GM18870 (cell line): ENCODE data around the gene TXNRD1.
"Not testable (repeated sequence)": the region's sequence is repeated elsewhere in the genome, so short reads cannot be mapped to it uniquely, and the experiment has no call there.

Source experiments
- ATAC-seq: cut with Tn5 transposase; IDR thresholded peaks from one replicate; pipeline ENCODE4 v1.9.1; 2021; ENCODE audit warnings: moderate library complexity; ENCODE audit not compliant: unreplicated experiment

Gene TXNRD1

DNA sequence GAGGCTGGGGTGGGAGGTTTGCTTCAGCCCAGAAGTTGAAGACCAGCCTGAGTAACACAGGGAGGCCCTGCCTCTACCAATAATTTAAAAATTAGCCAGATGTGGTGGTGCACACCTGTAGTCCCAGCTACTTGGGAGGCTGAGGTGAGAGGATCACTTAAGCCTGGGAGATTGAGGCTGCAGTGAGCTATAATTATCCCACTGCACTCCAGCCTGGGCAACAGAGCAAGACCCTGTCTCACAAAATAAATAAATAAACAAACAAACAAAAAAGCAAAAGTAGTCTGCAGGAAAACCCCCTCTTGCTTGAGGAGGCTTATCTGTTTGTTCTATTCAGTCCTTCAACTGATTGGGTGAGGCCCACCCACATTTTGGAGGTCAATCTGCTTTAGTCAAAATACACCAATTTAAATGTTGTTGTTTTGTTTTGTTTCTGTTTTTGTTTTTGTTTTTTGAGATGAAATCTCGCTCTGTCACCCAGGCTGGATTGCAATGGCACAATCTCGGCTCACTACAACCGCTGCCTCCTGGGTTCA is 24.9 kb upstream of the TXNRD1 start:
- ATAC-seq, result no peak

DNA sequence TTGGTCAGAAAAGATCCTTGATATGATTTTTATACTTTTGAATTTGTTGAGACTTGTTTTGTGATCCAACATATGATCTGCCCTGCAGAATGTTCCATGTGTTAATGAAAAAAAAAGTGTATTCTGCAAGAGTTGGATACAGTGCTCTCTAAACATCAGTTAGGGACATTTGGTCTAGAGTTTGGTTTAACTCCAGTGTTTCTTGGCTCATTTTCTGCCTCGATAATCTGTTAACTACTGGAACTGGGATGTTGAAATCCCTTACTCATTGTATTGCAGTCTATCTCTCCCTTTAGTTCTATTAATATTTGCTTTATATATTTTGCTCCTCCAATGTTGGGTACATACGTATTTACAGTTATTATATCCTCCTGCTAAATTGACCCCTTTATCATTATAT is 18.3 kb upstream of the TXNRD1 start:
- ATAC-seq, result no peak

DNA sequence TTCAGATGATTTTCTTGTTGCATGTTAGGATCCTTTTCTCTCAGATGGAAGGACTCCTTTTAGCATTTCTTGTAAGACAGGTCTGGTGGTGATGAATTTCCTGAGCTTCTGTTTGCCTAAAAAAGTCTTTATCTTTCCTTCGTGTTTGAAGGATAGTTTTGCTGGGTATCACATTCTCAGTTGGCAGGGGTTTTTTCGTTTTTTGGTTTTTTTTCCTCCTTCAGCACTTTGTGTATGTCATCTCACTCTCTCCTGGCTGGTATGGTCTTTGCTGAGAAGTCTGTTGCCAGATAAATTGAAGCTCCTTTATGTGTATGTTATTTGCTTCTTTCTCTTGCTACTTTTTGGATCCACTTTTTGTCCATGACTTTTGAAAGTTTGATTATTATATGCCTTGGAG is 15.6 kb upstream of the TXNRD1 start:
- no peak for ATAC-seq

DNA sequence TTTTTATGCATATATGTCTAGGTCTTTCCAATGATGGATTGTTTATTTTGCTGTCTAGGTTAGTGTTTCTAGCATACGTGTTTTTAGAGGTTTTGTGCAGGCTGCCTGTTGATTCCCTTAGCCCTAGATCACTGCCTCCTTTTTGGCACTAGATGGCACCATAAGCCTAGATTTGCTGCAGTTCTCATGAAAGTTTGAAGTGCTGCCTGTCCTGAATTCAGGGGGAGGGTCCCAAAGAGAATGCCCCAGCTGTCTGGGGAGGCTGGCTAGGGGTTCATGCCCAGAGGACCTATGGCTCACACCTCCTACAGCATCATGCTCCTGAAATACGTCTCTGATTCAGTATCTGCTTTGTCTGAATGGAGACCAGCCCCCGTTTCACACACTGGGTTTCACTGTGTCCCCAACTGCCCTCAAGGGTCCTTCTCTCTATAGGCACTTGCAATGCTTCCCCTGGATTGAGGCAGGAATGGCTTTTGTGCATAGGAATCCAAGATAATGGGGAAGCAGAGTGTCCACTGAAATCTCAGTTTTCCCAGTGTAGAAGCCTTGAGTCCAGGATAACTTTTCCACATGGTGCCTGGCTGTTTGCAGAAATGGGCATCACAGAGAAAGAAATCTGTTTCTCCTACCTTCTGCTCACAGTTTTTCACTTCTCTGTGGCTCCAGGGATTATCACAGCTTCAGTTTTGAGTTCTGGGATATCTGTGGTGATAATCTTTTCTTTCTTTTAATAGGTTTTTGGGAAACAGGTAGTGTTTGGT is 14.2 kb upstream of the TXNRD1 start:
- ATAC-seq, result no peak

DNA sequence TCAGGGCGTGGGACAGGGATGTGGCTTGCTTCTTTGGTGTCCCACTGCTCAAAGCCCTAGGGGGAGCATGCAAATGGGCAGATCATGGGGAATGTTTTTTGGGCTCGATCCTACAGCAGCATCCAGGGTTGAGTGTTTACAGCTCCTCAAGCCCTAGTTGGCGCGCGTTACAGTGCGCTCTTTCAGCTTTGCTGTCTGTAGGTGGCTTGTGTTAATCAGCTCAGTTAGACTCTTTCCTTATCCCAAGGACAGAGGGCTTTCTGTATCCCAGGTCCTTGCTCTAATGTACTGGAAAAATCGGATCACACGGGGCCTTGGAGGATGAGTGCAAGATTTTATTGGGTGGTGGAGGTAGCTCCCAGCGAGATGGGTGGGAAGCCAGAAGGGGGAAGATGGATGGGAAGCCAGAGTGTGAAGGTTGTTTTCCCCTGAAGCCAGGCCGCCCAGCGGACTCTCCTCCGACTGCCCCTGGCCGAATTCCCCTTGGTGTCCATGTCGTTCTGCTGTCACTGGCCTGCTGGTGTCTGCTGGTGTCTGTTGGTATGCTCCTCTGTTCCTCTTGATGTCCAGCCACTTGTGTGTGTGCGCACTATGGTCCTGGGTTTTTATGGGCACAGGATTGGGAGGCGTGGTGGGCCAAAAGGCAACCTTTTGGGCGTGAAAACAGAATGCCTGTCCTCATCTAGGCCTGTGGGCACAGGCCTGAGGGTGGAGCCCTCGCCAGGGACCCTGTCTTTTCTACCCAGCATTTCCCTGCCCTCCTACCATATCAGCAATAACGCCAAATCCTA is 10.7 kb upstream of the TXNRD1 start:
- no peak for ATAC-seq

DNA sequence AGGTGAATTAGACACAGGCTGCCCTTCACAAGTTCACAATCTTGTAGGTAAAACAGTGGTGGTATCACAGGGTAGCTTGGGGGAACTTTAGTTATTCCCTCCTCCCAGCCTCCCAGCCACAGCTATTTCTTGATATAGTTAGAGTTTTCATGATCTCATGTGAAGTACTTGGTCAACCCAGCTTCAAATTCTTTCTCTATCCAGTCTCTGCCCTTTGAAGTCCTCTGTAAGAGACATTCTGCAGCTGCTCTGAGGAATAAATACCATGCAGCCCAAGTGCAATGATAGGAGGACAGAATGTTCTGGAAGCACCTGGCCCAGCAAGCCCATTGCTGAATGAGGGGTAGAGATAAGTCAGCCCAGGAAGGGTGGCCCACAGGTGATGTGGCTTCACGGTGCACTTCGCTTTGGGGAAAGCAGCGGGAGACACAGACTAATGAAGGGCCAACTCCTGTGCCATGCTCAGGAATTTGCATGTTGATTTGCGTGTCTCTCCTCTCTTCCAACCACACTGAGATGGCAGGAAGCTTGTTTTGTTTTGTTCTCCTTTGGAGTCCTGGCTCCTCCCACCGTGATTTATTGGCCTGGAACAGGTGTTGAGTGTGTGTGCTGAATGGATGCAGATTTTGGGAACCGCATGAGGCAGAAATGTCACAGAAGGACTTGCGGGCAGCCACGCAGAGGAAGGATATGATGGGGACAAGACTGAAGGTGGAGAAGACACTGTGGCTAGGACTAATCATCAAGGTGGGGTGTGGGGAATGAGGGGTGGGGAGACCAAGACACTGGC is 8.0 kb upstream of the TXNRD1 start:
- no peak for ATAC-seq

DNA sequence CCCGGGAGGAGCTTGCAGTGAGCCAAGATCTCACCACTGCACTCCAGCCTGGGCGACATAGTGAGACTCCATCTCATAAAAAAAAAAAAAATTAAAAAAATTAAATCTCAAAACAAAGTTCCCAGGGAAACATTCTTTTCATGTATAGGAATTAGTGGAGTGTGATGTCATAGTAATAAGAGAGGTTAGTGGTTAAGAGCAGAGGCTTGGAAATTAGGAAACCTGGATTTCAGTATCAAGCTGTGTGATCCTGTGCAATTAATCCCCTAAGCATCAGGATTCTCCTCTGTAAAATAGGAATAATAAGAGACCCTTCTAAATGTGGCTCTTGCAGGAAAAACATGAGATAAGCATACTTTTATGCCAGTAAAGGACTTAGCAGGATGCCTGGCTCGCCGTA is 3.1 kb upstream of the TXNRD1 start:
- ATAC-seq, result no peak

DNA sequence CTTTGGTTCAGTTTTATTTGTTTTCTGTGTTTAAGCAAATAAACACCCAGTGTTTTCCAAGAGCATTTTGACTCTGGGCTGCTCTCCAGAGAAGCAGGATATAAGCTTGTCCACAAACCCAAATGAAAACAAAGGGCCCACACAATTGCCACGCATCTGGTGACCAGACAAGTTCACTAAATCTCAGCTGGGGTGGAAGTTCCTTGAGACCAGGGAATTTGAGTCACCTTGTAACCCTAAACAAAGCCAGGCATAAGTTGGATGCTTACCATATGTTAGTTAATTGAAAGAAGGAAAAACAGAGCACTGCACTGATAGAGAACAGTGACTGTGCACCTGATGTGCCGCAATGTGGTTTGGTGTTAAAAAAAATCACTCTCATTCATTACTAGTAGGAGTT is 1.6 kb upstream of the TXNRD1 start:
- no peak for ATAC-seq

DNA sequence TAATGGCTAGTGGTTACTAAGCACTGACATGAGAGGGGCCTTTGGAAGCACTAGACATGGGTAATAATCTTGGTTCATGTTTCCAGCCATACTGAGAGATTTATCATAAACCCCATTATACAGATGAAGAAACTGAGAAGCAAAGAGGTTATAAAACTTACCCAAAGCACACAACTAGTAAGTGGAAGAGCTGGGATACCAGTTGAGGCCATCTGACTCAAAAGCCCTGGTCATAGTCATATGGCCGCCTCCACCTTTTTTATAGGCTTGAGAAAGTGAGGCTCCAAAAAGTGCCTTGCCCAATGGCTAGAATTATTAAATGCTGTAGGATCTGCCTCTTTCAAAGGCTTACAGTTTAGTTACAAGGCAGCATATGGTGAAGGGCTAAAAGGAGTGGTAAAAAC is 944 bp downstream of the TXNRD1 start:
- ATAC-seq, result no peak

DNA sequence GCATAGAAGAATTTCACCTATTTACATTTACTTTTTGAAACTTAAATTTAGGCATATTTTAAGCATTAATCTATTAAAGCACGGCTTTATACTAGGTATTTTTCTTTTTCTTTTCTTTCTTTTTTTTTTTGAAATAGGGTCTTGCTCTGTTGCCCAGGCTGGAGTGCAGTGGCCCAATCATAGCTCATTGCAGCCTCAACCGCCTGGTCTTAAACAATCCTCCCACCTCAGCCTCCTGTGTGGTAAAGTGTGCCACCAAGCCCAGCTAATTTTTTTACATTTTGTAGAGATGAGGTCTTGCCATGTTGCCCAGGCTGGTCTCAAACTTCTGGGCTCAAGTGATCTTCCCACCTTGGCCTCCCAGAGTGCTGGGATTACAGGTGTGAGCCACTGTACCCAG is 2.9 kb downstream of the TXNRD1 start:
- ATAC-seq, result not testable (repeated sequence)

DNA sequence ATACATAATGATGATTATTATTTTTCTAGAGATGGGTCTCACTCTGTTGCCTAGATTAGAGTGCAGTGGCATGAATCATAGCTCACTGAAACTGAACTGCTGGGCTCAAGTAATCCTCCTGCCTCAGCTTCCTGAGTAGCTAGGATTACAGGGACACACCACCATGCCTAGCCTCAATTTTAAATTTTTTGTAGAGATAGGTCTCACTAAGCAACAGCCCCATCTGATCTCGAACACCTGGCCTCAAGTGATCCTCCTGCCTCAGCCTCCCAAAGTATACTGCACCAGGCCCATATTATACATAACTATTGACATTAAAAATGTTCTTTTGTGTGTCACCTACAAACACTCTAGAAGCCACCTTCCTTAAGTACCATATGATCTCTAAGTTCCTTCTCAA is 3.4 kb downstream of the TXNRD1 start:
- ATAC-seq, result no peak

DNA sequence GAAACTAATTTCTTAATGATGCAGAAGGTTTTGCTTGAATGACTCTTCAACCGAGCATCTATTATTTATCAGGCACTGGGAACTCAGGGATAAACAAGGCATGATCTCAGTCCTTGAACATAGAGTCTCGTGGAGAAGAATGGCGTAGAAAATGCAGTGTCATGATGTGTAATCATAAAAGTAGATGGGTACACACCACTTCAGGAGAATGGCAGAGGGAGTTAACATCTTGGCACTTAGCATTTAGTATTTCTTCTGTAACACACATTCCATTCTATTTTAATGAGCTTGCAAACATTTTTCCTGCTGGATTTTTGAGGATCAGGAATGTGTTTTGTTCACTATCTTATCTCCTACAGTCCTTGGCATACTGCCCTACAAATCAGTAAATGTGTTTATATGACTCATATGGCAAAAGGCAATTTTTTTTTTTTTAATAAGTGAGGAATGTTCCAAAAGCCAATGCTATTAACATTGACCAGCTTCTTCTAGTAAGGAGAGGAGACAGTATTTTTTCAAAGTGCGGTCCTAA is 3.8 kb downstream of the TXNRD1 start:
- ATAC-seq, result no peak

DNA sequence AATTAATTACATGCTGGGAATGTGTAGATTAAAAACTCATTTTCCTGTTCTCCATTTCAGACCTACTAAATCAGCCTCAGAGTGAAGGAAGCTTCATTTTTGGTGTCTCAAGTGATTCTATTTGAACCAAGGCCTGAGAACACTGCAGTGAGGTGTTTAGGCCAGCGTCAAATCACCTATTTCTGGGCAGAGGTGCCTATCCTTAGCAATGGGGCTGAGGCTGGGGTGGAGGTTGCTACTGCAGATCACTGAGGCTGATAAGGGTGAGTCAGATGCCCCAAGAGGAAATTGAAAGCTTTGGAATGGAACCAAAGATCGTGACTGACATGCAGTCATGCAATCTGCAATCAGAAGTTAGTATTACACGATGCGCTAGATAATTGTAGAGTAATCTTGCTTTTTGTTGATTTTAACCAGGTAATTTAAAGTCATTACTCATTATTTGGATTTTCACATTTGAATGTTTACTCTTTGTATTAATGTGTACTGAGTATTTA is 4.4 kb downstream of the TXNRD1 start:
- ATAC-seq, result no peak

DNA sequence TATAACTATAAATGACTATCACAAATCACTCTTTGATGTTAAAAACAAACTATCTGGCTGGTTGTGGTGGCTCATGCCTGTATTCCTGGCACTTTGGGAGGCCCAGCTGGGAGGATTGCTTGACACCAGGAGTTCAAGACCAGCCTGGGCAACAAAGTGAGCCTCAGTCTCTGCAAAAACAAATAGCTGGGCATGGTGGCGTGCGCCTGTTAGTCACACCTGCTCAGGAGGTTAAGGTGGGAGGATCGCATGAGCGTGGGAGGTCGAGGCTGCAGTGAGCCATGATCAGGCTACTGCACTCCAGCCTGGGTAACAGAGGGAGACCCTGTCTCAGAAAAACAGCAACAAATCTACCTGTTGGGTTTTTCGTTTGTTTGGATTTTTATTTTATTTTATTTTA is 5.4 kb downstream of the TXNRD1 start:
- no peak for ATAC-seq

DNA sequence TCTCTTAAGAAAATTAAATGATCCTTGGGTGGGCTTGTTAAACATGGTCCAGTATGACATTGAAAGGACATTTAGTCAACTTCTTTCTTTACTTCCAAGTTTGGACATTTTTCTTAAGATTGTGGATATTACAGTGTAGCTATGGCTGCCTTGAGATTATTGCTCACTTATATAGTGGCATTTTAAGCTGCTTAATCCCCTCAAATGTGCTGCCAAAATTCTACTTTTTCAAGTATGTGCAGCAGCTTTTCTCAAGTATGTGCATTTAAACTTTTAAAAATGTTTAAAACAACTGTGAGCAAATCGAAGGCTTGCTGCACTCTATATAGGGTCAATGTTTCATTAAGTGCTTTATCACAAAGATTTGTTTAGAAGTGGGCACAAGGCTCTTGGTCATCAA is 7.4 kb downstream of the TXNRD1 start:
- ATAC-seq, result no peak

DNA sequence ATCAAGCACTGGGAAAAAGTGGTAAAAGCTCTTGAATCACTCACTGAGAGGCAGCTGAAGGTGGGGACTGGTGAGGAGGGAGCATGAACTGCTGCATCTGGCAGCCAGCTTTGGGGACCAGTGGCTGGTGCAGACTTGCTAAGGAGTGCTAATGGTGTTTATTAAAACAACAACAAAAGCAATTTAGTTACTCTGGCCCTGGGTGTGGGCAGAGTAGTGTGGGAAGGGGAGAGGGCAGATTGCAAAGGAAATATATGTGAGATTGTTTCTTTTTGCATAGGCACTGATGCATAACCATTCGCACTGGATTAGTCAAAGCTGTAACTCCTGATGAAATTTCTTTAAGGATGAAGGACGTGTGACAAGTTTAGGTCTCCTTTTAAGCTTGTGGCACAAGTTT is 8.1 kb downstream of the TXNRD1 start:
- ATAC-seq, result no peak

DNA sequence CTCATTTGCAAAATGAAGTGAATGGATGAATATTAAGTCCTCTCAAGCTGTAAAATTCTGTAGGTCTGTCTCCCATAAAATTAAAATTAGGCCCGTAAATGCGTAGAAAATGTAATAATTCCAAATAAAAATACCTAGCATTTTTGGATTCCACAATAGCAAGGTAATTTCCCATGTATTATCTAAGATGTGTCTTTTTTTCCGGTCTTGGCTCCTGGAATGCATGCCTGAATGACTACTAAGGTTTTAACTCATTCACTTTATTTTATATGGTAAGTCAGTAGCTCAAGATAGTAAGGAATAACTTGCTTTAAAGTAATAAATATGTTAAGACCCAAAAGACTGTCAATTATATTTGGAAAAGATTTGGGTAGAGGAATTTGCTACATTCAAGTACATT is 11.1 kb downstream of the TXNRD1 start:
- no peak for ATAC-seq

DNA sequence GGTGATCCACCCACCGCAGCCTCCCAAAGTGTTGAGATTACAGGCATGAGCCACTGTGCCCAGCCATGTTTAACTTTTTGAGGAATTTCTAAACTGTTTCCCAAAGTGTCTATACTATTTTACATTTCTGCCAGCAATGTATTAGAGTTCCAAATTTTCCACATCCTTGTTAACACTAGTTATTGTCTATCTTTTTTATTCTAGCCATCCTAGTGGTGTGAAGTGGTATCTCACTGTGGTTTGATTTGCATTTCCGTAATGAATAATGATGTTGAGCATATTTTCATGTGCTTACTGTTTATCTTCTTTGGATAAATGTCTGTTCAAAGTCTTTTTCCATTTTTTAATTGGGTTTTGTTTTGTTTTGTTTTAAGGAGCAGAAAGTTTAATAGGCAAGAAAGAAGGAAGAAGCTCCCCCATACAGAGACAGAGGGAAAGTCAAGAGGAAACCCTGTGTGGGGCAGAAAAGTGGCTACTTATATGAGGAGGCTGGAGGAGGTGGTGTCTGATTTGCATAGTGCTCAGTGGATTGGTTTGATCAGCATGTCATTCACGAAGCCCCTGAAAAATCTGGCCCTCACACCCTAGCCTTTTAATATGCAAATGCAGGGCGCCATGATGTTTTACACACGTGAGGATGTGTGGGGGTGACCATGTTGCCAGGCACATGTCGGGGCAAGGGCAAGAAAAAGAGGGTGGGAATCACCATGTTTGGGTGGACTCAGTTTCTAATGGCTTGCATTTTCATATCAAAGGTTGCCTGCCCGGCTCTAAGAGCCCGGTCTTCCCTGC is 14.9 kb downstream of the TXNRD1 start:
- ATAC-seq, result no peak

DNA sequence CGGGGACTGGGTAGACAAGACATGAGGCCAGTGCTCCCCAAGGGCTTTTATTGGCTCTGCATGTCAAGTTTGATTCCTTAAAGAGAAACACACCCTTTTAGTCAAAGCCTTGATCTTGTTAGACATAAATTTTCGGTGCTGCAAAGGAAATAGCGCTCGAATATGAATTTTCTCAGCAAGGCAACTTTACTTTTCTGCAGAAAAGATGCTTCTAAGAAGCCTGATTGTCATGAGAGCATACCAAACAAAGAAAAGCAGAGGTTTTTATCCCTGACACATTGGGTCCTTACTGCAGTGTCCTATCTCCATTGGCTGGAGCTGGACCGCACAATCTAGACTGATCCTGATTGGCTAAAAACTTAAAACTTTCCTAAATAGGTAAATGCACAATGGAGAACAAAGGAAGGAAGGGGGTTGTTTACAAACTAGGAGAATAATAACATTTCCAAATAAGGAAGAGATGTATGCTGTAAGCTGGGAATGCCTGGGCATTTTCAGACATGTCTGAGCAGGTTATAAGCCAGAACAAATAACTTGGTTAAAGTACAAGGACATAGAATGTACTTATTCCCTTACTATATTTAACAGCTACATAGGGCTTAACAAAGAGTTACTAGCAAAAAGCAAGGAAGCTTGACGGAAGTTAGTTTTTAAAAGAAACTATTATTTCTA is 17.2 kb downstream of the TXNRD1 start:
- ATAC-seq, result no peak
